Endothelial cell of umbilical vein (primary cell): ENCODE data around the gene PRRT4. TPM values are rescaled to one million over a fixed set of nuclear protein-coding genes. Genes with fewer than 3 reads are reported as not detected.

ENCODE experiments used
- BruUV-seq: library from RNA; stranded (reverse); fragments of 400-500 nt; replicated peaks from 2 replicates; lab custom pipeline; 2021; lab: Mats Ljungman, UMichigan
- CTCF ChIA-PET: fragments of 300-600, 350-600 bp; sonication (Branson Sonifier 250); formaldehyde crosslinking; loops from one replicate; lab custom pipeline; 2021; ENCODE audit warnings: antibody characterized with exemption, inconsistent platforms; lab: Charles Lee
- POLR2A ChIA-PET: fragments of 300-600, 350-600 bp; sonication (Branson Sonifier 250); formaldehyde crosslinking; loops from one replicate; lab custom pipeline; 2021; ENCODE audit warnings: antibody characterized with exemption, inconsistent platforms; lab: Charles Lee
- DNase-seq: peaks from one replicate; pipeline ENCODE4 v3.0.0-alpha.2; 2011; ENCODE audit warnings: low read depth, low spot score
- FAIRE-seq: peaks from 2 replicates; lab custom pipeline; 2011; peaks lifted over from hg19 to GRCh38; lab: Jason Lieb, UNC
- H2AFZ ChIP-seq: 2 replicates; pipeline ENCODE4 v1.6.0; 2012; ENCODE audit warnings: low read depth, low read length, control low read depth, inconsistent platforms
- H3K27ac ChIP-seq: 2 replicates; pipeline ENCODE4 v1.5.1; 2011; ENCODE audit warnings: low read depth, mild to moderate bottlenecking, control low read depth, low read length, moderate library complexity; ENCODE audit not compliant: insufficient read depth
- H3K27me3 ChIP-seq, 2 experiments: 2 replicates each; pipeline versions ENCODE4 v1.6.0 to v1.6.1; 2011; ENCODE audit warnings: low read length in 2 of 2, mixed read lengths in 1 of 2; ENCODE audit not compliant: control insufficient read depth in 2 of 2, insufficient read depth in 2 of 2
- H3K36me3 ChIP-seq, 2 experiments: 2 replicates in 1 of 2; 3 replicates in 1 of 2; pipeline ENCODE4 v1.5.1; 2011; ENCODE audit warnings: low read length in 2 of 2, mild to moderate bottlenecking in 1 of 2, moderate library complexity in 1 of 2; ENCODE audit not compliant: control insufficient read depth in 2 of 2, insufficient read depth in 2 of 2; ENCODE audit errors: extremely low read depth in 1 of 2
- H3K4me1 ChIP-seq: 3 replicates; pipeline ENCODE4 v1.5.1; 2011; ENCODE audit warnings: mild to moderate bottlenecking, low read length; ENCODE audit not compliant: control insufficient read depth, insufficient read depth; ENCODE audit errors: extremely low read depth
- H3K4me2 ChIP-seq: 2 replicates; pipeline ENCODE4 v1.6.1; 2011; ENCODE audit warnings: low read length, control low read depth, mixed read lengths; ENCODE audit not compliant: insufficient read depth
- H3K4me3 ChIP-seq, 3 experiments: fragments of 200-600 bp in 1 of 3; sonication (generic), shearing (Covaris generic) in 1 of 3; replicated peaks in 1 of 3; 2 replicates each; pipeline ENCODE4 v1.5.1; 2011 to 2016; ENCODE audit warnings: control low read depth in 3 of 3, low read length in 3 of 3, mild to moderate bottlenecking in 2 of 3, inconsistent platforms in 1 of 3, low read depth in 1 of 3, moderate library complexity in 1 of 3; ENCODE audit not compliant: insufficient read depth in 1 of 3
- H3K79me2 ChIP-seq: 2 replicates; pipeline ENCODE4 v1.6.0; 2012; ENCODE audit warnings: low read length, inconsistent platforms; ENCODE audit not compliant: control insufficient read depth, insufficient read depth
- H3K9ac ChIP-seq: replicated peaks from 2 replicates; pipeline ENCODE3; 2011; ENCODE audit warnings: low read length, control low read depth; ENCODE audit not compliant: insufficient read depth; ENCODE audit errors: extremely low read depth
- H3K9me1 ChIP-seq: replicated peaks from 3 replicates; pipeline ENCODE4 v1.6.0; 2011; ENCODE audit warnings: mild to moderate bottlenecking, low read length; ENCODE audit not compliant: control insufficient read depth, insufficient read depth; ENCODE audit errors: extremely low read depth
- H3K9me3 ChIP-seq: replicated peaks from 2 replicates; pipeline ENCODE4 v1.5.1; 2012; ENCODE audit warnings: low read length, inconsistent platforms; ENCODE audit not compliant: control insufficient read depth, insufficient read depth
- H4K20me1 ChIP-seq: replicated peaks from 2 replicates; pipeline ENCODE3; 2011; ENCODE audit warnings: mild to moderate bottlenecking, low read length; ENCODE audit not compliant: control insufficient read depth, insufficient read depth; ENCODE audit errors: extremely low read depth
- EZH2 ChIP-seq: IDR thresholded peaks from 2 replicates; pipeline ENCODE4 v1.6.1; 2012; ENCODE audit warnings: borderline replicate concordance, low read depth, mild to moderate bottlenecking, moderate library complexity, low read length, inconsistent platforms; ENCODE audit not compliant: severe bottlenecking
- FOS ChIP-seq: IDR thresholded peaks from 2 replicates; pipeline ENCODE4 v1.6.1; 2011; ENCODE audit warnings: mild to moderate bottlenecking, low read length, moderate library complexity, borderline replicate concordance; ENCODE audit not compliant: insufficient read depth
- GATA2 ChIP-seq: IDR thresholded peaks from 2 replicates; pipeline ENCODE4 v1.7.0; 2011; ENCODE audit warnings: low read depth, mild to moderate bottlenecking, moderate library complexity, mixed read lengths, low read length; ENCODE audit not compliant: insufficient read length, insufficient read depth
- JUN ChIP-seq: IDR thresholded peaks from 2 replicates; pipeline ENCODE4 v1.6.1; 2011; ENCODE audit warnings: borderline replicate concordance, low read depth; ENCODE audit not compliant: insufficient read length, insufficient read depth
- MYC ChIP-seq: IDR thresholded peaks from one replicate; pipeline ENCODE4 v1.6.1; 2011; ENCODE audit warnings: mild to moderate bottlenecking, low read depth, low read length
- POLR2A ChIP-seq: IDR thresholded peaks from 2 replicates; pipeline ENCODE4 v1.6.1; 2012; ENCODE audit warnings: low read depth, mild to moderate bottlenecking, control low read depth, low read length
- POLR2AphosphoS5 ChIP-seq: IDR thresholded peaks from 2 replicates; pipeline ENCODE4 v1.6.1; 2012; ENCODE audit warnings: low read depth, mild to moderate bottlenecking, control low read depth, low read length, moderate library complexity; ENCODE audit not compliant: insufficient read depth
- dilution Hi-C: fragments of 300-500 bp; cut with MboI; formaldehyde crosslinking; loops from one replicate; pipeline ENCODE4 v1.15.0; 2019; ENCODE audit warnings: low sequenced_read_pairs; ENCODE audit not compliant: extremely low pct_ligation_motif_present
- intact Hi-C: fragments of 100-400 bp; cut with micrococcal nuclease; formaldehyde crosslinking; loops from one replicate; pipeline ENCODE4 v1.10.0; 2022
- polyA plus RNA-seq, 4 experiments: library from polyadenylated mRNA; depleted of rRNA in 3 of 4; stranded (reverse) in 3 of 4; unstranded in 1 of 4; fragments of >200 nt; gene quantifications; 2 replicates each; pipeline versions ENCODE4 v1.2.1 to v1.2.3, GENCODE V29; 2011 to 2012; ENCODE audit warnings: missing spikeins in 1 of 4
- total RNA-seq: library from RNA; stranded (reverse); gene quantifications from 2 replicates; pipeline ENCODE4 v1.2.3, GENCODE V29; 2021
- TF ChIP-seq, protein P1 (sequence below), 2 donors: IDR thresholded peaks; 1 replicate in 1 of 2; 2 replicates in 1 of 2; pipeline ENCODE4 v1.5.1; 2011; ENCODE audit warnings: low read length in 2 of 2, mild to moderate bottlenecking in 2 of 2, moderate library complexity in 2 of 2, control low read depth in 1 of 2, inconsistent platforms in 1 of 2, low read depth in 1 of 2; ENCODE audit not compliant: insufficient read depth in 1 of 2; ENCODE audit errors: extremely low read depth in 1 of 2
- TF ChIP-seq, protein P2 (sequence below): IDR thresholded peaks from 2 replicates; pipeline ENCODE4 v1.6.1; 2011; ENCODE audit not compliant: insufficient read depth, insufficient read length

The PRRT4 gene
- total and polyA plus RNA-seq, 2 donors (not counting 3 experiments of a cell fraction or from before 2014, with no cell fraction given), result 0.03 TPM; not detected in 1

- Histone ChIP-seq H3K4me3 (peak overlapping the region in 1 of 3 experiments; percentile 41), H2AFZ (no peak overlapping the region), H3K9me3 (no peaks in the 10 kb centered on the region), H3K9ac (peak overlapping the region; percentile 0), H3K4me2 (peak overlapping the region; percentile 57), H3K9me1 (no peaks in the 10 kb centered on the region), H4K20me1 (no peaks in the 10 kb centered on the region), H3K36me3 (peaks cover 3 to 18% of the 10 kb centered on the region in 2 experiments), H3K27ac (no peak overlapping the region), H3K27me3 (no peaks in the 10 kb centered on the region), H3K4me1 (peaks cover 18% of the 10 kb centered on the region), H3K79me2 (peaks cover 25% of the 10 kb centered on the region)
- FAIRE-seq, result peak; percentile 33
- intact Hi-C loops, result no loop called here
- no peak for DNase-seq
- TF ChIP-seq JUN, result no peak
- TF ChIP-seq POLR2AphosphoS5, result no peak
- no peak for TF ChIP-seq MYC
- TF ChIP-seq EZH2, result no peak
- no peak for TF ChIP-seq POLR2A
- TF ChIP-seq, protein P1, sequence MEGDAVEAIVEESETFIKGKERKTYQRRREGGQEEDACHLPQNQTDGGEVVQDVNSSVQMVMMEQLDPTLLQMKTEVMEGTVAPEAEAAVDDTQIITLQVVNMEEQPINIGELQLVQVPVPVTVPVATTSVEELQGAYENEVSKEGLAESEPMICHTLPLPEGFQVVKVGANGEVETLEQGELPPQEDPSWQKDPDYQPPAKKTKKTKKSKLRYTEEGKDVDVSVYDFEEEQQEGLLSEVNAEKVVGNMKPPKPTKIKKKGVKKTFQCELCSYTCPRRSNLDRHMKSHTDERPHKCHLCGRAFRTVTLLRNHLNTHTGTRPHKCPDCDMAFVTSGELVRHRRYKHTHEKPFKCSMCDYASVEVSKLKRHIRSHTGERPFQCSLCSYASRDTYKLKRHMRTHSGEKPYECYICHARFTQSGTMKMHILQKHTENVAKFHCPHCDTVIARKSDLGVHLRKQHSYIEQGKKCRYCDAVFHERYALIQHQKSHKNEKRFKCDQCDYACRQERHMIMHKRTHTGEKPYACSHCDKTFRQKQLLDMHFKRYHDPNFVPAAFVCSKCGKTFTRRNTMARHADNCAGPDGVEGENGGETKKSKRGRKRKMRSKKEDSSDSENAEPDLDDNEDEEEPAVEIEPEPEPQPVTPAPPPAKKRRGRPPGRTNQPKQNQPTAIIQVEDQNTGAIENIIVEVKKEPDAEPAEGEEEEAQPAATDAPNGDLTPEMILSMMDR (IDR thresholded peaks at IDR 0.05; ENCODE audit: extremely low read depth in 1 of 2, insufficient read depth in 1 of 2, low read depth in 1 of 2, low read length in 2 of 2), result no peak
- TF ChIP-seq GATA2, result no peak
- TF ChIP-seq FOS, result no peak
- TF ChIP-seq, protein P2, sequence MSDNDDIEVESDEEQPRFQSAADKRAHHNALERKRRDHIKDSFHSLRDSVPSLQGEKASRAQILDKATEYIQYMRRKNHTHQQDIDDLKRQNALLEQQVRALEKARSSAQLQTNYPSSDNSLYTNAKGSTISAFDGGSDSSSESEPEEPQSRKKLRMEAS, result no peak
- no TSS peak for BruUV-seq
- ChIA-PET POLR2A (no interaction called here), CTCF (interaction anchor here (0.7 to 17.5 kb wide), 4 partner anchors 11 to 55 kb away, joined by 3 to 209 read pairs (median 7); no protein-coding TSS in a partner anchor)
- dilution Hi-C loops, result no loop called here
These were observed 42.7 kb upstream of the PRRT4 start for GRCh38 chr7:128404143-128404681.
